ENCODE measurements around the gene TMEM89.

Gene TMEM89

GRCh38 chr3:48585411-48585810, 36.2 kb downstream of the TMEM89 start:
- DNase-seq = no peak

- DNase-seq = no peak
These were observed 36.7 kb downstream of the TMEM89 start for GRCh38 chr3:48584836-48585235.

GRCh38 chr3:48581621-48582481, 39.7 kb downstream of the TMEM89 start:
- no peak for DNase-seq

- no peak for DNase-seq
These were observed 44.9 kb downstream of the TMEM89 start for GRCh38 chr3:48576647-48577046.

GRCh38 chr3:48575366-48575765, 46.2 kb downstream of the TMEM89 start:
- no peak for DNase-seq

- no peak for DNase-seq
These were observed 47.5 kb downstream of the TMEM89 start for GRCh38 chr3:48573973-48574585.

GRCh38 chr3:48572517-48572916, 49.1 kb downstream of the TMEM89 start:
- DNase-seq = no peak

- DNase-seq = no peak
These were observed 49.6 kb downstream of the TMEM89 start for GRCh38 chr3:48571938-48572337.

Data from NCI-H82 (cell line).